ENCODE measurements around the gene GRM8. TPM values are rescaled to one million over a fixed set of nuclear protein-coding genes. Genes with fewer than 3 reads are reported as not detected.

Gene GRM8
- polyA plus RNA-seq, 1 donor from 2014 or later, result 1.5 TPM

DNA sequence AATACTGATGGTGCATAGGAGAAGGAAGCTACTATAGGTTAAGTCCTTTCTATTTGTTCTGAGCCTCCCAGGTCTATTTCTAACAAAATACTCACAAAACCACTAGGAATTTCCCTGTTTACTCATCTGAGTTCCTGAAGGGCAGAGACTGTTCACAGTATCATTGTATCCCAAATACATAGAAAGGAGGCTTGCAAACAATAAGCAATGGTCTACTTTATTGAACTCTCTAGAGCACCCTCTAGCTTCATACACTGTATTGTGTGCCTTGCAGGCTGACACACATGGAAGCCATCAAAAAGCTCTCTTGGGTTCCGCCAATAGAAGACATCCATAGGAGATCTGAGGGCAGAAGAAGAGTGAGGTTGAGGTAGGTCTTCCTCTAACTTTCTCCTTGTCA is 826.1 kb downstream of the GRM8 start:
- Histone ChIP-seq H3F3A (ENCODE audit: insufficient read depth, low read length, poor library complexity, severe bottlenecking) (no peaks in the 10 kb centered on the region), H3K4me2 (ENCODE audit: low read length) (no peak overlapping the region), H3K9ac (ENCODE audit: low read length) (no peak overlapping the region), H3K79me2 (replicated peaks; ENCODE audit: insufficient read depth, low read length) (no peaks in the 10 kb centered on the region), H2AFZ (ENCODE audit: low read depth, low read length) (no peak overlapping the region), H3K9me2 (ENCODE audit: insufficient read depth, low read length) (no peaks in the 10 kb centered on the region), H3K36me3 (ENCODE audit: insufficient read depth, low read length) (no peaks in the 10 kb centered on the region), H3K4me3 (ENCODE audit: low read length) (no peak overlapping the region), H3K27me3 (ENCODE audit: insufficient read depth, low read depth, low read length) (no peaks in the 10 kb centered on the region), H3K27ac (ENCODE audit: low read length) (no peak overlapping the region), H3K9me3 (ENCODE audit: low read length) (no peaks in the 10 kb centered on the region), H4K20me1 (ENCODE audit: insufficient read depth) (no peaks in the 10 kb centered on the region)
- TF ChIP-seq, protein P1, sequence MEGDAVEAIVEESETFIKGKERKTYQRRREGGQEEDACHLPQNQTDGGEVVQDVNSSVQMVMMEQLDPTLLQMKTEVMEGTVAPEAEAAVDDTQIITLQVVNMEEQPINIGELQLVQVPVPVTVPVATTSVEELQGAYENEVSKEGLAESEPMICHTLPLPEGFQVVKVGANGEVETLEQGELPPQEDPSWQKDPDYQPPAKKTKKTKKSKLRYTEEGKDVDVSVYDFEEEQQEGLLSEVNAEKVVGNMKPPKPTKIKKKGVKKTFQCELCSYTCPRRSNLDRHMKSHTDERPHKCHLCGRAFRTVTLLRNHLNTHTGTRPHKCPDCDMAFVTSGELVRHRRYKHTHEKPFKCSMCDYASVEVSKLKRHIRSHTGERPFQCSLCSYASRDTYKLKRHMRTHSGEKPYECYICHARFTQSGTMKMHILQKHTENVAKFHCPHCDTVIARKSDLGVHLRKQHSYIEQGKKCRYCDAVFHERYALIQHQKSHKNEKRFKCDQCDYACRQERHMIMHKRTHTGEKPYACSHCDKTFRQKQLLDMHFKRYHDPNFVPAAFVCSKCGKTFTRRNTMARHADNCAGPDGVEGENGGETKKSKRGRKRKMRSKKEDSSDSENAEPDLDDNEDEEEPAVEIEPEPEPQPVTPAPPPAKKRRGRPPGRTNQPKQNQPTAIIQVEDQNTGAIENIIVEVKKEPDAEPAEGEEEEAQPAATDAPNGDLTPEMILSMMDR (IDR thresholded peaks at IDR 0.05; ENCODE audit: poor library complexity, severe bottlenecking), result no peak
- TF ChIP-seq, protein P2, sequence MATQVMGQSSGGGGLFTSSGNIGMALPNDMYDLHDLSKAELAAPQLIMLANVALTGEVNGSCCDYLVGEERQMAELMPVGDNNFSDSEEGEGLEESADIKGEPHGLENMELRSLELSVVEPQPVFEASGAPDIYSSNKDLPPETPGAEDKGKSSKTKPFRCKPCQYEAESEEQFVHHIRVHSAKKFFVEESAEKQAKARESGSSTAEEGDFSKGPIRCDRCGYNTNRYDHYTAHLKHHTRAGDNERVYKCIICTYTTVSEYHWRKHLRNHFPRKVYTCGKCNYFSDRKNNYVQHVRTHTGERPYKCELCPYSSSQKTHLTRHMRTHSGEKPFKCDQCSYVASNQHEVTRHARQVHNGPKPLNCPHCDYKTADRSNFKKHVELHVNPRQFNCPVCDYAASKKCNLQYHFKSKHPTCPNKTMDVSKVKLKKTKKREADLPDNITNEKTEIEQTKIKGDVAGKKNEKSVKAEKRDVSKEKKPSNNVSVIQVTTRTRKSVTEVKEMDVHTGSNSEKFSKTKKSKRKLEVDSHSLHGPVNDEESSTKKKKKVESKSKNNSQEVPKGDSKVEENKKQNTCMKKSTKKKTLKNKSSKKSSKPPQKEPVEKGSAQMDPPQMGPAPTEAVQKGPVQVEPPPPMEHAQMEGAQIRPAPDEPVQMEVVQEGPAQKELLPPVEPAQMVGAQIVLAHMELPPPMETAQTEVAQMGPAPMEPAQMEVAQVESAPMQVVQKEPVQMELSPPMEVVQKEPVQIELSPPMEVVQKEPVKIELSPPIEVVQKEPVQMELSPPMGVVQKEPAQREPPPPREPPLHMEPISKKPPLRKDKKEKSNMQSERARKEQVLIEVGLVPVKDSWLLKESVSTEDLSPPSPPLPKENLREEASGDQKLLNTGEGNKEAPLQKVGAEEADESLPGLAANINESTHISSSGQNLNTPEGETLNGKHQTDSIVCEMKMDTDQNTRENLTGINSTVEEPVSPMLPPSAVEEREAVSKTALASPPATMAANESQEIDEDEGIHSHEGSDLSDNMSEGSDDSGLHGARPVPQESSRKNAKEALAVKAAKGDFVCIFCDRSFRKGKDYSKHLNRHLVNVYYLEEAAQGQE (IDR thresholded peaks at IDR 0.05; ENCODE audit: borderline replicate concordance), result no peak
- no peak for TF ChIP-seq EP300 (conservative IDR thresholded peaks at IDR 0.05; ENCODE audit: poor library complexity, severe bottlenecking)
- no peak for TF ChIP-seq RAD21 (conservative IDR thresholded peaks at IDR 0.05)
- no peak for TF ChIP-seq SMC3 (conservative IDR thresholded peaks at IDR 0.05; ENCODE audit: poor library complexity)
- no peak for TF ChIP-seq EZH2 (IDR thresholded peaks at IDR 0.05; ENCODE audit: borderline replicate concordance, insufficient read depth, low read length, poor library complexity, severe bottlenecking)
- TF ChIP-seq TAF1 (IDR thresholded peaks at IDR 0.05; ENCODE audit: low read depth), result no peak
- TF ChIP-seq MXI1 (conservative IDR thresholded peaks at IDR 0.05; ENCODE audit: poor library complexity, severe bottlenecking), result no peak
- TF ChIP-seq POLR2AphosphoS5 (IDR thresholded peaks at IDR 0.05), result no peak

DNA sequence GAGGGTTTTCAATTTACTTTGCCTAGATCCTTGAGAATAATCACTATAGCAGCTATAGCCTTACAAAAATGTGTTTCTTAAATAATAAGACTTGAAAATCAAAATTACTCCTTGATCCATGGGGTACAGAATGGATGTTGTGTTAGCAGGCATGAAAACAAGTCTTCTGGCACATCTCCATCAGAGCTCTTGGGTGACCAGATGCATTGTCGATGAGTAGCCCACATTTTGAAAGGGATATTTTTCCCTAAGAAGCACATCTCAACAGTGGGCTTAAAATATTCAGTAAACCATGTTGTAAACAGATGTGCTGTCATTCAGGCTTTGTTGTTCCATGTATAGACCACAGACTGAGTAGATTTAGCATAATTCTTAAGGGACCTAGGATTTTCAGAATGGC is 827.8 kb downstream of the GRM8 start:
- Histone ChIP-seq H3K9me3 (ENCODE audit: low read length) (no peaks in the 10 kb centered on the region), H3K9me2 (ENCODE audit: insufficient read depth, low read length) (no peaks in the 10 kb centered on the region), H2AFZ (ENCODE audit: low read depth, low read length) (no peak overlapping the region), H3K4me2 (ENCODE audit: low read length) (no peak overlapping the region), H3K27ac (ENCODE audit: low read length) (no peak overlapping the region), H3F3A (ENCODE audit: insufficient read depth, low read length, poor library complexity, severe bottlenecking) (no peaks in the 10 kb centered on the region), H3K4me3 (ENCODE audit: low read length) (no peak overlapping the region), H3K36me3 (ENCODE audit: insufficient read depth, low read length) (no peaks in the 10 kb centered on the region), H3K79me2 (replicated peaks; ENCODE audit: insufficient read depth, low read length) (no peaks in the 10 kb centered on the region), H3K27me3 (ENCODE audit: insufficient read depth, low read depth, low read length) (no peaks in the 10 kb centered on the region), H3K9ac (ENCODE audit: low read length) (no peak overlapping the region), H4K20me1 (ENCODE audit: insufficient read depth) (no peaks in the 10 kb centered on the region)
- TF ChIP-seq TAF1 (IDR thresholded peaks at IDR 0.05; ENCODE audit: low read depth), result no peak
- TF ChIP-seq RAD21 (conservative IDR thresholded peaks at IDR 0.05), result no peak
- TF ChIP-seq, protein P1 (IDR thresholded peaks at IDR 0.05; ENCODE audit: poor library complexity, severe bottlenecking), result no peak
- TF ChIP-seq POLR2AphosphoS5 (IDR thresholded peaks at IDR 0.05), result no peak

Measured in neural cell (in vitro differentiated cells).